SK-N-SH treated with all-trans-retinoic acid at 6 μM for 48 hours (cell line): ENCODE data around the gene CDK5R1.

Experiments used
- ATAC-seq: fragments of 200-7000 bp; cut with Tn5 transposase; 3 replicates; pipeline ENCODE4 v1.9.1; 2020; ENCODE audit warnings: mild to moderate bottlenecking, moderate library complexity
- ARNTL ChIP-seq: fragments of 450-650 bp; formaldehyde crosslinking; IDR thresholded peaks from 2 replicates; pipeline ENCODE4 v1.5.0; 2020; ENCODE audit warnings: low read depth, mild to moderate bottlenecking, moderate library complexity, borderline replicate concordance
- BACH2 ChIP-seq: fragments of 250-450 bp; sonication (Bioruptor Pico); IDR thresholded peaks from 2 replicates; pipeline ENCODE4 v1.9.0; 2021; ENCODE audit warnings: mild to moderate bottlenecking, borderline replicate concordance
- CSDC2 ChIP-seq: fragments of 250-450 bp; sonication (Bioruptor Pico); IDR thresholded peaks from 2 replicates; pipeline ENCODE4 v1.5.0; 2020; ENCODE audit warnings: mild to moderate bottlenecking, moderate library complexity
- GLIS3 ChIP-seq: fragments of 250-450 bp; sonication (Bioruptor Pico); IDR thresholded peaks from 2 replicates; pipeline ENCODE4 v1.5.0; 2020; ENCODE audit warnings: mild to moderate bottlenecking, moderate library complexity
- ISL1 ChIP-seq: fragments of 250-450 bp; sonication (Bioruptor Pico); IDR thresholded peaks from 2 replicates; pipeline ENCODE4 v2.1.2; 2022; ENCODE audit warnings: mild to moderate bottlenecking, moderate library complexity
- OSR1 ChIP-seq: fragments of 250-450 bp; sonication (Bioruptor Pico); IDR thresholded peaks from 2 replicates; pipeline ENCODE4 v1.8.0; 2022; ENCODE audit warnings: moderate library complexity, mild to moderate bottlenecking, inconsistent platforms
- PPARA ChIP-seq: fragments of 250-450 bp; sonication (Bioruptor Pico); IDR thresholded peaks from 2 replicates; pipeline ENCODE4 v1.5.0; 2020; ENCODE audit warnings: mild to moderate bottlenecking, borderline replicate concordance
- RARB ChIP-seq: fragments of 250-450 bp; sonication (Bioruptor Pico); IDR thresholded peaks from 2 replicates; pipeline ENCODE4 v1.8.0; 2021; ENCODE audit warnings: mild to moderate bottlenecking, moderate library complexity
- SNAI2 ChIP-seq: fragments of 250-450 bp; sonication (Bioruptor Pico); IDR thresholded peaks from 2 replicates; pipeline ENCODE4 v1.5.0; 2020; ENCODE audit warnings: mild to moderate bottlenecking, moderate library complexity
- TCF4 ChIP-seq: fragments of 250-450 bp; sonication (Bioruptor Pico); IDR thresholded peaks from 2 replicates; pipeline ENCODE4 v1.8.0; 2021; ENCODE audit warnings: mild to moderate bottlenecking, moderate library complexity, borderline replicate concordance
- TOX ChIP-seq: fragments of 250-450 bp; sonication (Bioruptor Pico); IDR thresholded peaks from 2 replicates; pipeline ENCODE4 v1.8.0; 2021; ENCODE audit warnings: mild to moderate bottlenecking, moderate library complexity, borderline replicate concordance
- ZC3H10 ChIP-seq: fragments of 250-450 bp; sonication (Bioruptor Pico); IDR thresholded peaks from 2 replicates; pipeline ENCODE4 v1.5.1; 2021; ENCODE audit warnings: mild to moderate bottlenecking, moderate library complexity
- ZFP3 ChIP-seq: fragments of 250-450 bp; sonication (Bioruptor Pico); IDR thresholded peaks from 2 replicates; pipeline ENCODE4 v1.5.0; 2020; ENCODE audit warnings: mild to moderate bottlenecking, moderate library complexity
- ZFP30 ChIP-seq: fragments of 450-650 bp; formaldehyde crosslinking; IDR thresholded peaks from 2 replicates; pipeline ENCODE4 v1.5.0; 2022; ENCODE audit warnings: mild to moderate bottlenecking, moderate library complexity
- ZNF565 ChIP-seq: fragments of 450-650 bp; formaldehyde crosslinking; conservative IDR thresholded peaks from 2 replicates; pipeline ENCODE4 v1.5.0; 2020; ENCODE audit warnings: low read depth, mild to moderate bottlenecking, moderate library complexity
- ZNF70 ChIP-seq: fragments of 450-650 bp; formaldehyde crosslinking; IDR thresholded peaks from 2 replicates; pipeline ENCODE4 v1.5.0; 2020; ENCODE audit warnings: mild to moderate bottlenecking, moderate library complexity
- ZNF8 ChIP-seq: fragments of 450-650 bp; formaldehyde crosslinking; IDR thresholded peaks from 2 replicates; pipeline ENCODE4 v1.5.0; 2020; ENCODE audit warnings: mild to moderate bottlenecking, moderate library complexity
- TF ChIP-seq, protein P1 (sequence below): fragments of 250-450 bp; sonication (Bioruptor Pico); IDR thresholded peaks from 2 replicates; pipeline ENCODE4 v1.8.0; 2021; ENCODE audit warnings: low read depth, mild to moderate bottlenecking, moderate library complexity, borderline replicate concordance
- TF ChIP-seq, protein P2 (sequence below): fragments of 250-450 bp; sonication (Bioruptor Pico); IDR thresholded peaks from 2 replicates; pipeline ENCODE4 v1.5.1; 2020; ENCODE audit warnings: low read depth, mild to moderate bottlenecking, moderate library complexity
- TF ChIP-seq, protein P3 (sequence below): fragments of 250-450 bp; sonication (Bioruptor Pico); IDR thresholded peaks from 2 replicates; pipeline ENCODE4 v1.5.0; 2020; ENCODE audit warnings: mild to moderate bottlenecking, moderate library complexity
- TF ChIP-seq, protein P4 (sequence below): fragments of 250-450 bp; sonication (Bioruptor Pico); IDR thresholded peaks from 2 replicates; pipeline ENCODE4 v1.8.0; 2020; ENCODE audit warnings: mild to moderate bottlenecking, moderate library complexity, borderline replicate concordance

CDK5R1 gene

DNA sequence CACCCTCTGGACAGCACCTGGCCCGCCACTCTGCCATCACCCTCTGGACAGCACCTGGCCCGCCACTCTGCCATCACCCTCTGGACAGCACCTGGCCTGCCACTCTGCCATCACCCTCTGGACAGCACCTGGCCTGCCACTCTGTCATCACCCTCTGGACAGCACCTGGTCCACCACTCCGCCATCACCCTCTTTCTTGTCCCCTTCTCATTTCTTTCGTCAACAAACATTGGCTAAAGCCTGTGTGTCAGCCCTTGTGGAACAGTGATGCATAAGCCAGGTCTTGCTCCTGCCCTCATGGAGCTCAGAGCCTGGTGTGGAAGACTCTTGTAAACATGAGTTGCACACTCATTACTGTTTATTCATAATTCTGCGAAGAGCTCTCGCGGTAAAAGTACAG, 31.2 kb downstream of the CDK5R1 start (continued):
- TF ChIP-seq, protein P1, sequence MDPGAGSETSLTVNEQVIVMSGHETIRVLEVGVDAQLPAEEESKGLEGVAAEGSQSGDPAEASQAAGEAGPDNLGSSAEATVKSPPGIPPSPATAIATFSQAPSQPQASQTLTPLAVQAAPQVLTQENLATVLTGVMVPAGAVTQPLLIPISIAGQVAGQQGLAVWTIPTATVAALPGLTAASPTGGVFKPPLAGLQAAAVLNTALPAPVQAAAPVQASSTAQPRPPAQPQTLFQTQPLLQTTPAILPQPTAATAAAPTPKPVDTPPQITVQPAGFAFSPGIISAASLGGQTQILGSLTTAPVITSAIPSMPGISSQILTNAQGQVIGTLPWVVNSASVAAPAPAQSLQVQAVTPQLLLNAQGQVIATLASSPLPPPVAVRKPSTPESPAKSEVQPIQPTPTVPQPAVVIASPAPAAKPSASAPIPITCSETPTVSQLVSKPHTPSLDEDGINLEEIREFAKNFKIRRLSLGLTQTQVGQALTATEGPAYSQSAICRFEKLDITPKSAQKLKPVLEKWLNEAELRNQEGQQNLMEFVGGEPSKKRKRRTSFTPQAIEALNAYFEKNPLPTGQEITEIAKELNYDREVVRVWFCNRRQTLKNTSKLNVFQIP (CRISPR knock-in tag) = no peak
- TF ChIP-seq ISL1 (no peak), ZNF565 (CRISPR knock-in tag) (no peak), GLIS3 (CRISPR knock-in tag) (no peak), OSR1 (CRISPR knock-in tag) (no peak), CSDC2 (no peak), TOX (no peak), ZNF70 (CRISPR knock-in tag) (no peak)

DNA sequence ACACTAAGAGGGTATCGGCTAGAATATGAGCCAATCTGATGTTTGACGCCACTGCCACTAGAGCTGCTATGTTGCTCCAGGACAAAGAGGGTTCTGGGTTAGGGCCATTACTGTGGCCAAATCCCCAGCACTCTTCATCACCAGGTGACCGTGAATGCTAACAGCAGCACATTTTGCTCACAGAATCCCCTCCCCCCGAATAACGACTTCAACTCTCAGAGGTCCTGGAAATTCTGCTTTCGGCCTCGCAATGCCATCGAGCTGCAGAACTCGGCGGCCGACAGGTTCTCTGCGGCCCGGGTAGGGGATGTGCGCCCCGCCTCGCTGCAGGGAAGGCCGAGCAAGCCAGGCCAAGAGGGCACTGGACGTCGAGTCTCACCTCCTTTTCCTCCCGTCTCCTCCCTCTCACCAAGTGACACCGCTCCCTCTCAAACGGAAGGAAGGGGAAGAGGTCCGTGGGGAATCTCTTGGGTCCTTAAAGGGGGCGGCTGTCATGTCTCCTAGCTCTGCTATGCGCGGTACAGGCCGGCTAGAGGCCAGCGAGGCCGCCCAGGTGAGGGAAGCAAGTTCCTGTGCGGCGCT, 31.9 kb downstream of the CDK5R1 start:
- no peak for TF ChIP-seq ZFP30 (CRISPR knock-in tag)
- TF ChIP-seq OSR1 (CRISPR knock-in tag) = no peak
- TF ChIP-seq CSDC2 = no peak
- TF ChIP-seq ZNF565 (CRISPR knock-in tag) = no peak
- TF ChIP-seq TOX = no peak
- TF ChIP-seq ISL1 = no peak
- TF ChIP-seq PPARA (CRISPR knock-in tag) = no peak
- TF ChIP-seq, protein P2, sequence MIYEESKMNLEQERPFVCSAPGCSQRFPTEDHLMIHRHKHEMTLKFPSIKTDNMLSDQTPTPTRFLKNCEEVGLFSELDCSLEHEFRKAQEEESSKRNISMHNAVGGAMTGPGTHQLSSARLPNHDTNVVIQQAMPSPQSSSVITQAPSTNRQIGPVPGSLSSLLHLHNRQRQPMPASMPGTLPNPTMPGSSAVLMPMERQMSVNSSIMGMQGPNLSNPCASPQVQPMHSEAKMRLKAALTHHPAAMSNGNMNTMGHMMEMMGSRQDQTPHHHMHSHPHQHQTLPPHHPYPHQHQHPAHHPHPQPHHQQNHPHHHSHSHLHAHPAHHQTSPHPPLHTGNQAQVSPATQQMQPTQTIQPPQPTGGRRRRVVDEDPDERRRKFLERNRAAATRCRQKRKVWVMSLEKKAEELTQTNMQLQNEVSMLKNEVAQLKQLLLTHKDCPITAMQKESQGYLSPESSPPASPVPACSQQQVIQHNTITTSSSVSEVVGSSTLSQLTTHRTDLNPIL (CRISPR knock-in tag) = no peak
- TF ChIP-seq, protein P3, sequence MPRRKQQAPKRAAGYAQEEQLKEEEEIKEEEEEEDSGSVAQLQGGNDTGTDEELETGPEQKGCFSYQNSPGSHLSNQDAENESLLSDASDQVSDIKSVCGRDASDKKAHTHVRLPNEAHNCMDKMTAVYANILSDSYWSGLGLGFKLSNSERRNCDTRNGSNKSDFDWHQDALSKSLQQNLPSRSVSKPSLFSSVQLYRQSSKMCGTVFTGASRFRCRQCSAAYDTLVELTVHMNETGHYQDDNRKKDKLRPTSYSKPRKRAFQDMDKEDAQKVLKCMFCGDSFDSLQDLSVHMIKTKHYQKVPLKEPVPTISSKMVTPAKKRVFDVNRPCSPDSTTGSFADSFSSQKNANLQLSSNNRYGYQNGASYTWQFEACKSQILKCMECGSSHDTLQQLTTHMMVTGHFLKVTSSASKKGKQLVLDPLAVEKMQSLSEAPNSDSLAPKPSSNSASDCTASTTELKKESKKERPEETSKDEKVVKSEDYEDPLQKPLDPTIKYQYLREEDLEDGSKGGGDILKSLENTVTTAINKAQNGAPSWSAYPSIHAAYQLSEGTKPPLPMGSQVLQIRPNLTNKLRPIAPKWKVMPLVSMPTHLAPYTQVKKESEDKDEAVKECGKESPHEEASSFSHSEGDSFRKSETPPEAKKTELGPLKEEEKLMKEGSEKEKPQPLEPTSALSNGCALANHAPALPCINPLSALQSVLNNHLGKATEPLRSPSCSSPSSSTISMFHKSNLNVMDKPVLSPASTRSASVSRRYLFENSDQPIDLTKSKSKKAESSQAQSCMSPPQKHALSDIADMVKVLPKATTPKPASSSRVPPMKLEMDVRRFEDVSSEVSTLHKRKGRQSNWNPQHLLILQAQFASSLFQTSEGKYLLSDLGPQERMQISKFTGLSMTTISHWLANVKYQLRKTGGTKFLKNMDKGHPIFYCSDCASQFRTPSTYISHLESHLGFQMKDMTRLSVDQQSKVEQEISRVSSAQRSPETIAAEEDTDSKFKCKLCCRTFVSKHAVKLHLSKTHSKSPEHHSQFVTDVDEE (CRISPR knock-in tag) = no peak
- TF ChIP-seq, protein P1 (CRISPR knock-in tag) = no peak
- TF ChIP-seq GLIS3 (CRISPR knock-in tag) = no peak
- TF ChIP-seq BACH2 (CRISPR knock-in tag) = no peak
- TF ChIP-seq SNAI2 (CRISPR knock-in tag) = no peak
- no peak for TF ChIP-seq ZNF8 (CRISPR knock-in tag)
- no peak for TF ChIP-seq TCF4 (CRISPR knock-in tag)
- no peak for TF ChIP-seq ARNTL
- no peak for TF ChIP-seq RARB (CRISPR knock-in tag)
- TF ChIP-seq ZFP3 (CRISPR knock-in tag) = no peak
- no peak; the same call in 2 of the 3 replicates for ATAC-seq

DNA sequence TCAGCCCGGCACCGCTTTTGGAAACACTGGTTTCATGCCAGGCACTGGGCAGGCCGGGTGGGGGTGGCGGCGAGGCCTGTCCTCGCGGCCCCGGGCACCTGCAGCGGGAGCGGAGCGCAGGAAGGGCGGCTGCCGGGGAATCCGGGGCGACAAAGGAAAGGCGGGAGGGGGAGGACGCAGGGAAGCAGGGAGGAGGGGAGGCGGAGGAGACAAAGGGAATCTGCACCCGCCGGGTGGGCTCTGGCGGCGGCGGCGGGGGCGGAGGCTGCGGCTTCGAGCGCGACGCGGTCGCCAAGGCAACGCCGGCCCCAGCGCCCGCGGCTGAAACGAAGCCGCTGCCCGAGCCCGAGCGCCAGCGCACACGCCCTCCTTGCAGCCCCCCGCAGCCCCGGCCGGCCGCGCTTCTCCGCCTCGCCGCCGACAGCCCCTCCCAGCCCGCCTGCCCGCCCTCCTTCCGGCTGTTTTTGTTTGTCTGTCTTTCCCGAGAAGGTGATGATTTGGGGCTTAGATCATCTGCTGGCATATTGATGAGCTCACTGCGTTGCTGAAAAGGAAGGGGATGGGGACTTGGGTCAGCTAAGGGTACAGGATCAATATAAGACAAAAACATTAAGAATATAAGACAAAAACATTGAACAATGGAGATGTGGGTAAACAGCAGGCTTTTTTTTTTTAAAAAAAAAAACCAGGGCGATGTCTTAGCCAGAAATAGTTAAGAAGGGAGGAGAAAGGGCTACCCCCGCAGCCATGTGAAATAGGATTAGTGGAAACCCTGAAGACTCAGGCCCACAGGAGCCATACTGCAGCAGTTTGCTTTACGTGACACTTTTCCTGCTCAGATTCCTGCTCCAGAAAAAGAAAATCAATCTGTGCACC, 32.7 kb downstream of the CDK5R1 start:
- TF ChIP-seq PPARA (CRISPR knock-in tag) (no peak), ARNTL (no peak), ZNF565 (CRISPR knock-in tag) (no peak), TCF4 (CRISPR knock-in tag) (no peak), RARB (CRISPR knock-in tag) (no peak), TOX (no peak), ZC3H10 (CRISPR knock-in tag) (no peak), ZNF8 (CRISPR knock-in tag) (no peak), ZNF70 (CRISPR knock-in tag) (no peak), BACH2 (CRISPR knock-in tag) (no peak), ISL1 (no peak)
- TF ChIP-seq, protein P4, sequence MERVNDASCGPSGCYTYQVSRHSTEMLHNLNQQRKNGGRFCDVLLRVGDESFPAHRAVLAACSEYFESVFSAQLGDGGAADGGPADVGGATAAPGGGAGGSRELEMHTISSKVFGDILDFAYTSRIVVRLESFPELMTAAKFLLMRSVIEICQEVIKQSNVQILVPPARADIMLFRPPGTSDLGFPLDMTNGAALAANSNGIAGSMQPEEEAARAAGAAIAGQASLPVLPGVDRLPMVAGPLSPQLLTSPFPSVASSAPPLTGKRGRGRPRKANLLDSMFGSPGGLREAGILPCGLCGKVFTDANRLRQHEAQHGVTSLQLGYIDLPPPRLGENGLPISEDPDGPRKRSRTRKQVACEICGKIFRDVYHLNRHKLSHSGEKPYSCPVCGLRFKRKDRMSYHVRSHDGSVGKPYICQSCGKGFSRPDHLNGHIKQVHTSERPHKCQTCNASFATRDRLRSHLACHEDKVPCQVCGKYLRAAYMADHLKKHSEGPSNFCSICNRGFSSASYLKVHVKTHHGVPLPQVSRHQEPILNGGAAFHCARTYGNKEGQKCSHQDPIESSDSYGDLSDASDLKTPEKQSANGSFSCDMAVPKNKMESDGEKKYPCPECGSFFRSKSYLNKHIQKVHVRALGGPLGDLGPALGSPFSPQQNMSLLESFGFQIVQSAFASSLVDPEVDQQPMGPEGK = no peak
- TF ChIP-seq, protein P1 (CRISPR knock-in tag) = no peak
- ATAC-seq = peak; percentile 88
